Liver (tissue), 9 donors: ENCODE results near the gene HOXA3. TPM values are rescaled to one million over a fixed set of nuclear protein-coding genes. Genes with fewer than 3 reads are reported as not detected.

Source experiments
- DNase-seq: peaks from one replicate; pipeline ENCODE4 v3.0.0-alpha.2; 2017; ENCODE audit warnings: low spot score
- H3K27ac ChIP-seq, 2 donors: one replicate each; pipeline ENCODE4 v1.7.0; 2013; ENCODE audit warnings: inconsistent platforms in 2 of 2, low read length in 2 of 2, control low read depth in 1 of 2, low read depth in 1 of 2, mild to moderate bottlenecking in 1 of 2
- H3K27me3 ChIP-seq, 4 donors: one replicate each; pipeline versions ENCODE4 v1.6.1 to v1.7.0; 2013; ENCODE audit warnings: low read length in 3 of 4, inconsistent platforms in 1 of 4, mild to moderate bottlenecking in 1 of 4, moderate library complexity in 1 of 4; ENCODE audit not compliant: control insufficient read depth in 4 of 4, insufficient read depth in 4 of 4
- H3K36me3 ChIP-seq, 4 donors: one replicate each; pipeline versions ENCODE4 v1.6.1 to v1.7.0; 2013; ENCODE audit warnings: low read length in 3 of 4, mild to moderate bottlenecking in 3 of 4, low read depth in 1 of 4, moderate library complexity in 1 of 4; ENCODE audit not compliant: control insufficient read depth in 4 of 4, insufficient read depth in 3 of 4
- H3K4me1 ChIP-seq, 4 donors: one replicate each; pipeline versions ENCODE4 v1.6.1 to v1.7.0; 2013; ENCODE audit warnings: low read length in 3 of 4, mild to moderate bottlenecking in 3 of 4, moderate library complexity in 1 of 4; ENCODE audit not compliant: control insufficient read depth in 4 of 4, insufficient read depth in 4 of 4
- H3K4me3 ChIP-seq, 3 donors: one replicate each; pipeline versions ENCODE4 v1.6.1 to v1.7.0; 2013; ENCODE audit warnings: low read length in 3 of 3, control low read depth in 1 of 3, low read depth in 1 of 3, mild to moderate bottlenecking in 1 of 3
- H3K9ac ChIP-seq, 2 donors: one replicate each; pipeline ENCODE4 v1.7.0; 2013; ENCODE audit warnings: low read length in 2 of 2, mild to moderate bottlenecking in 2 of 2, moderate library complexity in 2 of 2, control low read depth in 1 of 2, low read depth in 1 of 2
- H3K9me3 ChIP-seq, 4 donors: one replicate each; pipeline versions ENCODE4 v1.6.1 to v1.7.0; 2013; ENCODE audit warnings: low read length in 3 of 4; ENCODE audit not compliant: control insufficient read depth in 4 of 4
- EGR1 ChIP-seq, 2 donors: IDR thresholded peaks; 2 replicates each; pipeline ENCODE4 v1.6.1; 2016 to 2018; ENCODE audit warnings: antibody characterized with exemption in 2 of 2, low read depth in 2 of 2
- FOXA1 ChIP-seq: IDR thresholded peaks from 2 replicates; pipeline ENCODE4 v1.6.1; 2016; ENCODE audit warnings: antibody characterized with exemption
- FOXA2 ChIP-seq: IDR thresholded peaks from 2 replicates; pipeline ENCODE4 v1.6.1; 2016; ENCODE audit warnings: antibody characterized with exemption
- GABPA ChIP-seq, 2 donors: IDR thresholded peaks in 1 of 2; conservative IDR thresholded peaks in 1 of 2; 2 replicates each; pipeline ENCODE4 v1.6.1; 2016; ENCODE audit warnings: antibody characterized with exemption in 2 of 2, mild to moderate bottlenecking in 1 of 2, moderate library complexity in 1 of 2
- HNF4A ChIP-seq, 2 donors: conservative IDR thresholded peaks; 2 replicates each; pipeline ENCODE4 v1.6.1; 2016; ENCODE audit warnings: antibody characterized with exemption in 2 of 2, mild to moderate bottlenecking in 2 of 2
- HNF4G ChIP-seq: IDR thresholded peaks from 2 replicates; pipeline ENCODE4 v1.6.1; 2016; ENCODE audit warnings: antibody characterized with exemption
- JUND ChIP-seq, 2 donors: IDR thresholded peaks; 2 replicates each; pipeline ENCODE4 v1.6.1; 2016; ENCODE audit warnings: antibody characterized with exemption in 2 of 2
- NR2F2 ChIP-seq: IDR thresholded peaks from 2 replicates; pipeline ENCODE4 v1.6.1; 2016; ENCODE audit warnings: antibody characterized with exemption
- RAD21 ChIP-seq, 2 donors: IDR thresholded peaks; 2 replicates each; pipeline ENCODE4 v1.6.1; 2016; ENCODE audit warnings: antibody characterized with exemption in 2 of 2, mild to moderate bottlenecking in 2 of 2
- REST ChIP-seq: IDR thresholded peaks from 2 replicates; pipeline ENCODE4 v1.6.1; 2016; ENCODE audit warnings: antibody characterized with exemption, mild to moderate bottlenecking
- RXRA ChIP-seq, 2 donors: IDR thresholded peaks; 2 replicates each; pipeline ENCODE4 v1.6.1; 2017 to 2018; ENCODE audit warnings: antibody characterized with exemption in 2 of 2, mild to moderate bottlenecking in 1 of 2
- SP1 ChIP-seq: IDR thresholded peaks from 2 replicates; pipeline ENCODE4 v1.6.1; 2018; ENCODE audit warnings: antibody characterized with exemption, mild to moderate bottlenecking
- TAF1 ChIP-seq: conservative IDR thresholded peaks from 2 replicates; pipeline ENCODE4 v1.6.1; 2016; ENCODE audit warnings: antibody characterized with exemption, mild to moderate bottlenecking
- YY1 ChIP-seq: IDR thresholded peaks from 2 replicates; pipeline ENCODE4 v1.6.1; 2016; ENCODE audit warnings: antibody characterized with exemption, mild to moderate bottlenecking
- ZBTB33 ChIP-seq: IDR thresholded peaks from 2 replicates; pipeline ENCODE4 v1.6.1; 2016; ENCODE audit warnings: antibody characterized with exemption
- WGBS: extraction: QIAGEN DNeasy Blood & Tissue Kit; methylation state at CpG from one replicate; pipeline ENCODE4 v1.1.7; 2013; 5-methylcytosine and 5-hydroxymethylcytosine counted together
- polyA plus RNA-seq, 2 donors: library from polyadenylated mRNA; stranded (reverse) in 1 of 2; unstranded in 1 of 2; fragments of 200-250 nt in 1 of 2; fragments of >200 nt in 1 of 2; fragmentation: Nextera tagmentation in 1 of 2; extraction: Ambion mirVana in 1 of 2; gene quantifications; one replicate each; pipeline versions ENCODE4 v1.2.1 to v1.2.3, GENCODE V29; 2013 to 2015
- total RNA-seq, 2 donors: library from RNA; depleted of rRNA; stranded (reverse); fragments of >200 nt; gene quantifications; one replicate each; pipeline ENCODE4 v1.2.3, GENCODE V29; 2014
- TF ChIP-seq, protein P1 (sequence below): fragments of 150-350 bp; IDR thresholded peaks from 2 replicates; pipeline ENCODE4 v1.5.1; 2017; ENCODE audit warnings: improper control_type of control experiment, low read depth, low read length; ENCODE audit not compliant: missing input control
- TF ChIP-seq, protein P2 (sequence below): IDR thresholded peaks from 2 replicates; pipeline ENCODE4 v1.6.1; 2016; ENCODE audit warnings: antibody characterized with exemption
- TF ChIP-seq, protein P3 (sequence below): IDR thresholded peaks from 2 replicates; pipeline ENCODE4 v1.6.1; 2016; ENCODE audit warnings: antibody characterized with exemption
- donor health status: healthy.
- donor health status: healthy.
- donor health status: healthy.
- donor health status: healthy.
- donor health status: healthy.

The HOXA3 gene
- total and polyA plus RNA-seq, 4 donors = 0.11 to 0.28 (median 0.20) TPM

- no peak overlapping the region for H3K9ac ChIP-seq
- TF ChIP-seq YY1 = no peak
- TF ChIP-seq TAF1 = no peak
- no peak for TF ChIP-seq ZBTB33
- no peak for TF ChIP-seq JUND (IDR thresholded peaks at IDR 0.05)
- TF ChIP-seq, protein P1, sequence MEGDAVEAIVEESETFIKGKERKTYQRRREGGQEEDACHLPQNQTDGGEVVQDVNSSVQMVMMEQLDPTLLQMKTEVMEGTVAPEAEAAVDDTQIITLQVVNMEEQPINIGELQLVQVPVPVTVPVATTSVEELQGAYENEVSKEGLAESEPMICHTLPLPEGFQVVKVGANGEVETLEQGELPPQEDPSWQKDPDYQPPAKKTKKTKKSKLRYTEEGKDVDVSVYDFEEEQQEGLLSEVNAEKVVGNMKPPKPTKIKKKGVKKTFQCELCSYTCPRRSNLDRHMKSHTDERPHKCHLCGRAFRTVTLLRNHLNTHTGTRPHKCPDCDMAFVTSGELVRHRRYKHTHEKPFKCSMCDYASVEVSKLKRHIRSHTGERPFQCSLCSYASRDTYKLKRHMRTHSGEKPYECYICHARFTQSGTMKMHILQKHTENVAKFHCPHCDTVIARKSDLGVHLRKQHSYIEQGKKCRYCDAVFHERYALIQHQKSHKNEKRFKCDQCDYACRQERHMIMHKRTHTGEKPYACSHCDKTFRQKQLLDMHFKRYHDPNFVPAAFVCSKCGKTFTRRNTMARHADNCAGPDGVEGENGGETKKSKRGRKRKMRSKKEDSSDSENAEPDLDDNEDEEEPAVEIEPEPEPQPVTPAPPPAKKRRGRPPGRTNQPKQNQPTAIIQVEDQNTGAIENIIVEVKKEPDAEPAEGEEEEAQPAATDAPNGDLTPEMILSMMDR = no peak
- TF ChIP-seq, protein P2, sequence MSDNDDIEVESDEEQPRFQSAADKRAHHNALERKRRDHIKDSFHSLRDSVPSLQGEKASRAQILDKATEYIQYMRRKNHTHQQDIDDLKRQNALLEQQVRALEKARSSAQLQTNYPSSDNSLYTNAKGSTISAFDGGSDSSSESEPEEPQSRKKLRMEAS = no peak
- TF ChIP-seq FOXA1 = no peak
- no peak for TF ChIP-seq HNF4A (conservative IDR thresholded peaks at IDR 0.05)
- TF ChIP-seq RXRA (IDR thresholded peaks at IDR 0.05) = no peak
- TF ChIP-seq GABPA (IDR thresholded peaks at IDR 0.05 in 1 of 2, conservative IDR thresholded peaks at IDR 0.05 in 1 of 2) = no peak
- TF ChIP-seq HNF4G = no peak
- TF ChIP-seq SP1 = no peak
- no peak for TF ChIP-seq NR2F2
- no peak for TF ChIP-seq REST
- TF ChIP-seq, protein P3, sequence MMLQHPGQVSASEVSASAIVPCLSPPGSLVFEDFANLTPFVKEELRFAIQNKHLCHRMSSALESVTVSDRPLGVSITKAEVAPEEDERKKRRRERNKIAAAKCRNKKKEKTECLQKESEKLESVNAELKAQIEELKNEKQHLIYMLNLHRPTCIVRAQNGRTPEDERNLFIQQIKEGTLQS = no peak
- TF ChIP-seq RAD21 (IDR thresholded peaks at IDR 0.05) = no peak
- no peak for TF ChIP-seq EGR1 (IDR thresholded peaks at IDR 0.05; ENCODE audit: low read depth in 2 of 2)
- no peak for TF ChIP-seq FOXA2
- H3K4me1 ChIP-seq = peaks cover 11 to 30% (median 17%) of the 10 kb centered on the region in 4 donors
Observed at GRCh38 chr7:27157702-27158431, 5.5 kb upstream of the HOXA3 start.

More at GRCh38 chr7:27157702-27158431, 5.5 kb upstream of the HOXA3 start:
- no peak for DNase-seq
- no peaks in the 10 kb centered on the region for H3K36me3 ChIP-seq
- peaks cover 15 to 53% (median 32%) of the 10 kb centered on the region in 4 donors for H3K27me3 ChIP-seq
- no peak overlapping the region for H3K4me3 ChIP-seq
- peaks cover 0 to 5% (median 0%) of the 10 kb centered on the region in 4 donors for H3K9me3 ChIP-seq
- H3K27ac ChIP-seq = no peak overlapping the region
- WGBS = 10% methylated on average over 30 of the region's 30 CpGs
